Fibroblast of mammary gland (primary cell): ENCODE data around the gene ZNF282.

Source experiments
- DNase-seq: peaks from one replicate; pipeline ENCODE4 v3.0.0-alpha.2; 2010; ENCODE audit warnings: low read depth
- H3K4me3 ChIP-seq: 2 replicates; pipeline ENCODE4 v1.5.1; 2011; ENCODE audit warnings: low read depth, mild to moderate bottlenecking, low read length, moderate library complexity; ENCODE audit not compliant: control insufficient read depth
- CTCF ChIP-seq: conservative IDR thresholded peaks from 2 replicates; pipeline ENCODE4 v1.5.1; 2011; ENCODE audit warnings: low read depth, low read length, inconsistent platforms; ENCODE audit not compliant: control insufficient read depth, insufficient read depth

Gene ZNF282

GRCh38 chr7:149254181-149254858 is 59.0 kb downstream of the ZNF282 start:
- no peak for DNase-seq
- H3K4me3 ChIP-seq = no peak overlapping the region
- TF ChIP-seq CTCF = no peak

- TF ChIP-seq CTCF = no peak
- DNase-seq = no peak
- no peak overlapping the region for H3K4me3 ChIP-seq
These were observed 59.8 kb downstream of the ZNF282 start for GRCh38 chr7:149255174-149255573.

GRCh38 chr7:149256568-149256967 is 61.2 kb downstream of the ZNF282 start:
- DNase-seq = no peak
- no peak for TF ChIP-seq CTCF
- no peak overlapping the region for H3K4me3 ChIP-seq

- H3K4me3 ChIP-seq = no peak overlapping the region
- peak; percentile 76 for DNase-seq
- TF ChIP-seq CTCF = no peak
These were observed 61.8 kb downstream of the ZNF282 start for GRCh38 chr7:149257146-149257545.

- DNase-seq = peak; percentile 71
- peak overlapping the region; percentile 50 for H3K4me3 ChIP-seq
- no peak for TF ChIP-seq CTCF
These were observed 66.0 kb downstream of the ZNF282 start for GRCh38 chr7:149261316-149261828.

GRCh38 chr7:149261829-149262617 is 66.7 kb downstream of the ZNF282 start, which contains the start of gene ZNF783:
Gene ZNF783 (plus strand): TSS chr7:149262196. CDS start chr7:149262334, 138 bp downstream.
- peak; percentile 82 for DNase-seq
- H3K4me3 ChIP-seq = peak within 1 kb of the TSS; percentile 51
- TF ChIP-seq CTCF = no peak
